K562 (cell line): ENCODE measurements around the gene MARS1. TPM values are rescaled to one million over a fixed set of nuclear protein-coding genes. Genes with fewer than 3 reads are reported as not detected.

ENCODE experiments used
- ATAC-seq: fragments of 200-7000 bp; cut with Tn5 transposase; 3 replicates; pipeline ENCODE4 v1.9.1; 2020; ENCODE audit warnings: moderate library complexity
- BruUV-seq: library from RNA; stranded (reverse); fragments of 400-500 nt; replicated peaks from 2 replicates; lab custom pipeline; 2021; lab: Mats Ljungman, UMichigan
- CTCF ChIA-PET: fragments of 300-600 bp; formaldehyde crosslinking; extraction: SDS; loops from one replicate; lab custom pipeline; 2021; ENCODE audit warnings: low intra/inter-chr PET ratio; lab: Yijun Ruan, JAX
- POLR2A ChIA-PET: fragments of 300-600, 350-650 bp; sonication (Branson Sonifier 250); formaldehyde crosslinking; extraction: SDS; loops from one replicate; lab custom pipeline; 2021; ENCODE audit warnings: antibody characterized with exemption, inconsistent platforms; lab: Yijun Ruan, JAX
- DNase-seq, 4 experiments: peaks; one replicate each; pipeline versions ENCODE4 v3.0.0 to v3.0.0-alpha.2; 2011 to 2018; ENCODE audit warnings: low spot score in 3 of 4, mixed read lengths in 3 of 4; ENCODE audit errors: extremely low read depth in 1 of 4
- FAIRE-seq: peaks from 2 replicates; lab custom pipeline; 2011; peaks lifted over from hg19 to GRCh38; lab: Jason Lieb, UNC
- H2AFZ ChIP-seq: 2 replicates; pipeline ENCODE4 v1.6.0; 2011; ENCODE audit warnings: low read depth, low read length, control low read depth, inconsistent platforms
- H3K27ac ChIP-seq: fragments of 200-600 bp; 3 replicates; pipeline ENCODE4 v1.8.0; 2011; ENCODE audit warnings: low read depth, mild to moderate bottlenecking, control low read depth, inconsistent platforms, low read length, moderate library complexity, mixed read lengths; ENCODE audit errors: extremely low read depth
- H3K27me3 ChIP-seq, 2 experiments: fragments of 300-600 bp in 1 of 2; 2 replicates in 1 of 2; 3 replicates in 1 of 2; pipeline versions ENCODE4 v1.6.0 to v1.8.0; 2011; ENCODE audit warnings: inconsistent platforms in 2 of 2, low read length in 2 of 2, mild to moderate bottlenecking in 1 of 2, mixed read lengths in 1 of 2, moderate library complexity in 1 of 2; ENCODE audit not compliant: control insufficient read depth in 2 of 2, insufficient read depth in 2 of 2
- H3K36me3 ChIP-seq: fragments of 300-600 bp; 3 replicates; pipeline ENCODE4 v1.8.0; 2011; ENCODE audit warnings: mild to moderate bottlenecking, low read length, inconsistent platforms; ENCODE audit not compliant: control insufficient read depth, insufficient read depth
- H3K4me1 ChIP-seq, 2 experiments: fragments of 200-600 bp in 1 of 2; replicated peaks in 1 of 2; 2 replicates in 1 of 2; 3 replicates in 1 of 2; pipeline versions ENCODE4 v1.5.1 to v1.8.0; 2011; ENCODE audit warnings: inconsistent platforms in 2 of 2, low read length in 2 of 2, mild to moderate bottlenecking in 1 of 2, mixed read lengths in 1 of 2, moderate library complexity in 1 of 2; ENCODE audit not compliant: control insufficient read depth in 2 of 2, insufficient read depth in 2 of 2
- H3K4me2 ChIP-seq: 2 replicates; pipeline ENCODE4 v1.6.1; 2011; ENCODE audit warnings: low read length, control low read depth, inconsistent platforms, mixed read lengths; ENCODE audit not compliant: insufficient read depth
- H3K4me3 ChIP-seq: fragments of 200-600 bp; sonication (generic), shearing (Covaris generic); 2 replicates; pipeline ENCODE4 v1.5.1; 2016; ENCODE audit warnings: control low read depth, inconsistent platforms
- H3K79me2 ChIP-seq: fragments of 200-600 bp; 3 replicates; pipeline ENCODE4 v1.8.0; 2011; ENCODE audit warnings: low read length, inconsistent platforms; ENCODE audit not compliant: control insufficient read depth, insufficient read depth
- H3K9ac ChIP-seq, 2 experiments: 2 replicates each; pipeline versions ENCODE4 v1.6.0 to v1.6.1; 2011; ENCODE audit warnings: low read depth in 2 of 2, low read length in 2 of 2, control low read depth in 1 of 2, inconsistent platforms in 1 of 2, mild to moderate bottlenecking in 1 of 2, mixed read lengths in 1 of 2; ENCODE audit not compliant: insufficient read depth in 1 of 2
- H3K9me1 ChIP-seq: one replicate; pipeline ENCODE4 v1.6.0; 2011; ENCODE audit warnings: inconsistent platforms, mild to moderate bottlenecking, low read length, moderate library complexity; ENCODE audit not compliant: control insufficient read depth, insufficient read depth
- H3K9me3 ChIP-seq: replicated peaks from 2 replicates; pipeline ENCODE4 v1.5.1; 2011; ENCODE audit warnings: low read depth, low read length, inconsistent platforms; ENCODE audit not compliant: control insufficient read depth, insufficient read depth
- H4K20me1 ChIP-seq: replicated peaks from 2 replicates; pipeline ENCODE4 v1.6.1; 2011; ENCODE audit warnings: low read length, inconsistent platforms, mixed read lengths; ENCODE audit not compliant: control insufficient read depth, insufficient read depth
- ATF7 ChIP-seq: fragments of 450-650 bp; IDR thresholded peaks from 2 replicates; pipeline ENCODE4 v1.7.1; 2014; ENCODE audit warnings: mild to moderate bottlenecking, moderate library complexity
- BHLHE40 ChIP-seq: IDR thresholded peaks from 2 replicates; pipeline ENCODE4 v1.6.1; 2011; ENCODE audit warnings: low read length, improper control_type of control experiment
- DIDO1 ChIP-seq: fragments of 450-650 bp; IDR thresholded peaks from 2 replicates; pipeline ENCODE4 v1.6.1; 2016; ENCODE audit warnings: low read depth, missing biosample characterization, missing genetic modification characterization
- ESRRB ChIP-seq: fragments of 250-450 bp; sonication (Bioruptor Pico); IDR thresholded peaks from 2 replicates; pipeline ENCODE4 v1.5.0; 2020; ENCODE audit warnings: mild to moderate bottlenecking, moderate library complexity, borderline replicate concordance
- NELFE ChIP-seq: IDR thresholded peaks from 2 replicates; pipeline ENCODE4 v1.6.1; 2011; ENCODE audit warnings: mild to moderate bottlenecking; ENCODE audit not compliant: insufficient read depth, insufficient read length
- RBM34 ChIP-seq: fragments of 200-400 bp; formaldehyde crosslinking; IDR thresholded peaks from 2 replicates; pipeline ENCODE4 v1.6.1; 2018; ENCODE audit warnings: low read length, borderline replicate concordance; ENCODE audit not compliant: insufficient read depth
- SREBF2 ChIP-seq: sonication (generic); formaldehyde crosslinking; IDR thresholded peaks from 2 replicates; pipeline ENCODE4 v1.4.0; 2020; ENCODE audit warnings: mild to moderate bottlenecking, missing genetic modification reagents
- ZNF212 ChIP-seq: fragments of 450-650 bp; formaldehyde crosslinking; IDR thresholded peaks from 2 replicates; pipeline ENCODE4 v1.4.0; 2020; ENCODE audit warnings: mild to moderate bottlenecking
- ZNF717 ChIP-seq: fragments of 250-450 bp; sonication (Bioruptor Pico); IDR thresholded peaks from 2 replicates; pipeline ENCODE4 v1.5.0; 2021
- WGBS: fragments of 100-300 bp; shearing (Covaris generic); methylation state at CpG from one replicate; pipeline ENCODE4 v1.1.6; 2016; ENCODE audit warnings: low coverage, mixed read lengths; ENCODE audit not compliant: insufficient coverage; ENCODE audit errors: missing lambda C conversion rate; 5-methylcytosine and 5-hydroxymethylcytosine counted together
- in situ Hi-C: fragments of 300-500 bp; cut with MboI; formaldehyde crosslinking; loops from 4 replicates; pipeline ENCODE4 v1.15.0; 2018; ENCODE audit warnings: inconsistent platforms, mixed read lengths
- intact Hi-C: fragments of 100-400 bp; cut with micrococcal nuclease; formaldehyde crosslinking; loops from 2 replicates; pipeline ENCODE4 v1.14.2; 2022
- polyA plus RNA-seq, 8 experiments: library from polyadenylated mRNA; depleted of rRNA in 4 of 8; stranded (reverse) in 5 of 8; unstranded in 3 of 8; fragments of >200 nt; fragmentation: Nextera tagmentation in 2 of 8; fragmentation: Illumina TruSeq in 1 of 8; extraction: Ambion mirVana in 2 of 8; extraction: Trizol in 1 of 8; gene quantifications; 2 replicates each; pipeline versions ENCODE4 v1.2.1 to v1.2.3, GENCODE V29; 2011 to 2014; ENCODE audit warnings: inconsistent platforms in 1 of 8, missing spikeins in 1 of 8
- total RNA-seq, 7 experiments: library from RNA; depleted of rRNA in 6 of 7; stranded (reverse); fragments of >200 nt in 6 of 7; fragmentation: Illumina TruSeq in 2 of 7; extraction: Trizol in 2 of 7; gene quantifications; 2 replicates each; pipeline versions ENCODE4 v1.2.1 to v1.2.3, GENCODE V29; 2011 to 2021; ENCODE audit warnings: low replicate concordance in 1 of 7
- TF ChIP-seq, protein P1 (sequence below): fragments of 450-650 bp; IDR thresholded peaks from 2 replicates; pipeline ENCODE4 v1.6.1; 2017; ENCODE audit warnings: antibody characterized with exemption, mild to moderate bottlenecking
- TF ChIP-seq, protein P2 (sequence below), 3 experiments: fragments of 200-800 bp in 1 of 3; fragments of 250-450 bp in 1 of 3; fragments of 450-650 bp in 1 of 3; sonication (Bioruptor Pico) in 1 of 3; sonication (Bioruptor generic) in 1 of 3; formaldehyde crosslinking in 1 of 3; IDR thresholded peaks; 2 replicates each; pipeline versions ENCODE4 v1.6.1 to v1.8.0; 2016 to 2022; ENCODE audit warnings: mild to moderate bottlenecking in 2 of 3, missing genetic modification characterization in 2 of 3, missing compliant biosample characterization in 1 of 3, moderate library complexity in 1 of 3

Gene MARS1
- total and polyA plus RNA-seq, 9 of the 15 experiments (the other 6 are each of a cell fraction or from before 2014, with no cell fraction given) = 117 to 382 (median 220) TPM

- 15% methylated on average over 6 of the region's 6 CpGs for WGBS
- ChIA-PET POLR2A (interaction anchor here (0.7 to 1.6 kb wide), 5 partner anchors 9 to 188 kb away, joined by 3 to 5 read pairs (median 4); partner anchors contain the start of gene INHBE), CTCF (no interaction called here)
- FAIRE-seq (no peak), ATAC-seq (no peak), DNase-seq (no peak)
- Histone ChIP-seq H3K4me1 (peaks cover 21 to 29% of the 10 kb centered on the region in 2 experiments), H3K4me2 (no peak overlapping the region), H3K79me2 (no peaks in the 10 kb centered on the region), H2AFZ (no peak overlapping the region), H3K27me3 (peaks cover 16 to 41% of the 10 kb centered on the region in 2 experiments; a peak in 3 of 5 replicates), H3K9ac (no peak overlapping the region), H3K9me1 (no peaks in the 10 kb centered on the region), H3K36me3 (no peaks in the 10 kb centered on the region), H3K9me3 (no peaks in the 10 kb centered on the region), H4K20me1 (no peaks in the 10 kb centered on the region), H3K4me3 (no peak overlapping the region), H3K27ac (no peak overlapping the region)
- TF ChIP-seq DIDO1 (tag) (no peak), RBM34 (no peak), ZNF717 (CRISPR knock-in tag) (no peak), ZNF212 (CRISPR knock-in tag) (no peak), SREBF2 (no peak), ESRRB (CRISPR knock-in tag) (no peak), NELFE (no peak), ATF7 (no peak), BHLHE40 (no peak)
- TF ChIP-seq, protein P1, sequence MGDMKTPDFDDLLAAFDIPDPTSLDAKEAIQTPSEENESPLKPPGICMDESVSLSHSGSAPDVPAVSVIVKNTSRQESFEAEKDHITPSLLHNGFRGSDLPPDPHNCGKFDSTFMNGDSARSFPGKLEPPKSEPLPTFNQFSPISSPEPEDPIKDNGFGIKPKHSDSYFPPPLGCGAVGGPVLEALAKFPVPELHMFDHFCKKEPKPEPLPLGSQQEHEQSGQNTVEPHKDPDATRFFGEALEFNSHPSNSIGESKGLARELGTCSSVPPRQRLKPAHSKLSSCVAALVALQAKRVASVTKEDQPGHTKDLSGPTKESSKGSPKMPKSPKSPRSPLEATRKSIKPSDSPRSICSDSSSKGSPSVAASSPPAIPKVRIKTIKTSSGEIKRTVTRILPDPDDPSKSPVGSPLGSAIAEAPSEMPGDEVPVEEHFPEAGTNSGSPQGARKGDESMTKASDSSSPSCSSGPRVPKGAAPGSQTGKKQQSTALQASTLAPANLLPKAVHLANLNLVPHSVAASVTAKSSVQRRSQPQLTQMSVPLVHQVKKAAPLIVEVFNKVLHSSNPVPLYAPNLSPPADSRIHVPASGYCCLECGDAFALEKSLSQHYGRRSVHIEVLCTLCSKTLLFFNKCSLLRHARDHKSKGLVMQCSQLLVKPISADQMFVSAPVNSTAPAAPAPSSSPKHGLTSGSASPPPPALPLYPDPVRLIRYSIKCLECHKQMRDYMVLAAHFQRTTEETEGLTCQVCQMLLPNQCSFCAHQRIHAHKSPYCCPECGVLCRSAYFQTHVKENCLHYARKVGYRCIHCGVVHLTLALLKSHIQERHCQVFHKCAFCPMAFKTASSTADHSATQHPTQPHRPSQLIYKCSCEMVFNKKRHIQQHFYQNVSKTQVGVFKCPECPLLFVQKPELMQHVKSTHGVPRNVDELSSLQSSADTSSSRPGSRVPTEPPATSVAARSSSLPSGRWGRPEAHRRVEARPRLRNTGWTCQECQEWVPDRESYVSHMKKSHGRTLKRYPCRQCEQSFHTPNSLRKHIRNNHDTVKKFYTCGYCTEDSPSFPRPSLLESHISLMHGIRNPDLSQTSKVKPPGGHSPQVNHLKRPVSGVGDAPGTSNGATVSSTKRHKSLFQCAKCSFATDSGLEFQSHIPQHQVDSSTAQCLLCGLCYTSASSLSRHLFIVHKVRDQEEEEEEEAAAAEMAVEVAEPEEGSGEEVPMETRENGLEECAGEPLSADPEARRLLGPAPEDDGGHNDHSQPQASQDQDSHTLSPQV = no peak
- TF ChIP-seq, protein P2, sequence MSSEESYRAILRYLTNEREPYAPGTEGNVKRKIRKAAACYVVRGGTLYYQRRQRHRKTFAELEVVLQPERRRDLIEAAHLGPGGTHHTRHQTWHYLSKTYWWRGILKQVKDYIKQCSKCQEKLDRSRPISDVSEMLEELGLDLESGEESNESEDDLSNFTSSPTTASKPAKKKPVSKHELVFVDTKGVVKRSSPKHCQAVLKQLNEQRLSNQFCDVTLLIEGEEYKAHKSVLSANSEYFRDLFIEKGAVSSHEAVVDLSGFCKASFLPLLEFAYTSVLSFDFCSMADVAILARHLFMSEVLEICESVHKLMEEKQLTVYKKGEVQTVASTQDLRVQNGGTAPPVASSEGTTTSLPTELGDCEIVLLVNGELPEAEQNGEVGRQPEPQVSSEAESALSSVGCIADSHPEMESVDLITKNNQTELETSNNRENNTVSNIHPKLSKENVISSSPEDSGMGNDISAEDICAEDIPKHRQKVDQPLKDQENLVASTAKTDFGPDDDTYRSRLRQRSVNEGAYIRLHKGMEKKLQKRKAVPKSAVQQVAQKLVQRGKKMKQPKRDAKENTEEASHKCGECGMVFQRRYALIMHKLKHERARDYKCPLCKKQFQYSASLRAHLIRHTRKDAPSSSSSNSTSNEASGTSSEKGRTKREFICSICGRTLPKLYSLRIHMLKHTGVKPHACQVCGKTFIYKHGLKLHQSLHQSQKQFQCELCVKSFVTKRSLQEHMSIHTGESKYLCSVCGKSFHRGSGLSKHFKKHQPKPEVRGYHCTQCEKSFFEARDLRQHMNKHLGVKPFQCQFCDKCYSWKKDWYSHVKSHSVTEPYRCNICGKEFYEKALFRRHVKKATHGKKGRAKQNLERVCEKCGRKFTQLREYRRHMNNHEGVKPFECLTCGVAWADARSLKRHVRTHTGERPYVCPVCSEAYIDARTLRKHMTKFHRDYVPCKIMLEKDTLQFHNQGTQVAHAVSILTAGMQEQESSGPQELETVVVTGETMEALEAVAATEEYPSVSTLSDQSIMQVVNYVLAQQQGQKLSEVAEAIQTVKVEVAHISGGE (CRISPR knock-in tag; IDR thresholded peaks at IDR 0.05) = no peak
- intact Hi-C loops = no loop called here
- in situ Hi-C loops = no loop called here
- no TSS peak for BruUV-seq
Observed at GRCh38 chr12:57465030-57465746, 22.7 kb upstream of the MARS1 start.
